HFF-Myc (cell line): ENCODE results near the gene DNAJC3.
"Not testable (repeated sequence)": the region's sequence is repeated elsewhere in the genome, so short reads cannot be mapped to it uniquely, and the experiment has no call there.

ENCODE experiments used
- DNase-seq: peaks from one replicate; pipeline ENCODE4 v3.0.0-alpha.2; 2011; ENCODE audit warnings: low read depth; ENCODE audit errors: extremely low read depth
- H3K4me3 ChIP-seq: replicated peaks from 2 replicates; pipeline ENCODE4 v1.5.1; 2011; ENCODE audit warnings: low read depth, mild to moderate bottlenecking, control low read depth, low read length
- TF ChIP-seq, protein P1 (sequence below): IDR thresholded peaks from 2 replicates; pipeline ENCODE4 v1.5.1; 2012; ENCODE audit warnings: mild to moderate bottlenecking, low read depth, low read length, control low read depth; ENCODE audit errors: missing control alignments

The DNAJC3 gene

DNA sequence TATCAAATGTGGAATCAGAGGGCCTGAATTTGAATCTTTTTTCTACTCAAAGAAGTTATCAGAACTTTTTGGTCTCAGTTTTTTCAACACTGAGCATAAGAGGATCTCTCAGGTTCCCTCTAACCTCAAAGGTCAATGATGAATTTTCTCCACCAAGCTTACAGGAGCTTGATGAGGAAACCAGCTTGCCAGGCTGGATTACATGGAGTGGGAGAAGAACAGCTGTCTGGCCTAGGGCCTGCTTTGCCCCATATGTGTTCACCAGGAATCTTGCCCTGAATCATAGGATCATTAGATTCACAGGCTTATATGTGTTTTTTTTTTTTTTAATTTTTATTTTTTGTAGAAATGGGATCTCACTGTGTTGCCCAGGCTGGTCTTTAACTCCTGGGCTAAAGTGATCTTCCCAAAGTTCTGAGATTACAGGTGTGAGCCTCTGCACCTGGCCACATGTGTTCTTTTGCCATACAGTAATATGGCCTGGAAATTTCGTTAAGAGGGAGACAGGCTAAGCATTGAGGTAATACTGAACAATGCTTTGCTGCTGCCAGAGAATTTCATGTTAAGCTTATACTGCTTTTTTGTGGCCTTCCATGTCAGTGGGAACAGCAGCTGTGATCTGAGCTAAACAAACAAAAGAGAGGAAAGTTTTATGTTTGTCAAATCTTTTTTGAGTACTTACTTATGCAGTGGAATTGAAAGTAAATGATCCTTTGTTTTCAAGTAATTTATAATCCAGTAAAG lies 110.6 kb downstream of the DNAJC3 start:
- H3K4me3 ChIP-seq: no peak overlapping the region
- DNase-seq: no peak
- TF ChIP-seq, protein P1, sequence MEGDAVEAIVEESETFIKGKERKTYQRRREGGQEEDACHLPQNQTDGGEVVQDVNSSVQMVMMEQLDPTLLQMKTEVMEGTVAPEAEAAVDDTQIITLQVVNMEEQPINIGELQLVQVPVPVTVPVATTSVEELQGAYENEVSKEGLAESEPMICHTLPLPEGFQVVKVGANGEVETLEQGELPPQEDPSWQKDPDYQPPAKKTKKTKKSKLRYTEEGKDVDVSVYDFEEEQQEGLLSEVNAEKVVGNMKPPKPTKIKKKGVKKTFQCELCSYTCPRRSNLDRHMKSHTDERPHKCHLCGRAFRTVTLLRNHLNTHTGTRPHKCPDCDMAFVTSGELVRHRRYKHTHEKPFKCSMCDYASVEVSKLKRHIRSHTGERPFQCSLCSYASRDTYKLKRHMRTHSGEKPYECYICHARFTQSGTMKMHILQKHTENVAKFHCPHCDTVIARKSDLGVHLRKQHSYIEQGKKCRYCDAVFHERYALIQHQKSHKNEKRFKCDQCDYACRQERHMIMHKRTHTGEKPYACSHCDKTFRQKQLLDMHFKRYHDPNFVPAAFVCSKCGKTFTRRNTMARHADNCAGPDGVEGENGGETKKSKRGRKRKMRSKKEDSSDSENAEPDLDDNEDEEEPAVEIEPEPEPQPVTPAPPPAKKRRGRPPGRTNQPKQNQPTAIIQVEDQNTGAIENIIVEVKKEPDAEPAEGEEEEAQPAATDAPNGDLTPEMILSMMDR: no peak

GRCh38 chr13:95788100-95788463 lies 111.1 kb downstream of the DNAJC3 start:
- TF ChIP-seq, protein P1: no peak
- no peak for DNase-seq
- H3K4me3 ChIP-seq: no peak overlapping the region

- H3K4me3 ChIP-seq, DNase-seq: not testable (repeated sequence)
Measured at GRCh38 chr13:95789315-95789714, 112.4 kb downstream of the DNAJC3 start.

DNA sequence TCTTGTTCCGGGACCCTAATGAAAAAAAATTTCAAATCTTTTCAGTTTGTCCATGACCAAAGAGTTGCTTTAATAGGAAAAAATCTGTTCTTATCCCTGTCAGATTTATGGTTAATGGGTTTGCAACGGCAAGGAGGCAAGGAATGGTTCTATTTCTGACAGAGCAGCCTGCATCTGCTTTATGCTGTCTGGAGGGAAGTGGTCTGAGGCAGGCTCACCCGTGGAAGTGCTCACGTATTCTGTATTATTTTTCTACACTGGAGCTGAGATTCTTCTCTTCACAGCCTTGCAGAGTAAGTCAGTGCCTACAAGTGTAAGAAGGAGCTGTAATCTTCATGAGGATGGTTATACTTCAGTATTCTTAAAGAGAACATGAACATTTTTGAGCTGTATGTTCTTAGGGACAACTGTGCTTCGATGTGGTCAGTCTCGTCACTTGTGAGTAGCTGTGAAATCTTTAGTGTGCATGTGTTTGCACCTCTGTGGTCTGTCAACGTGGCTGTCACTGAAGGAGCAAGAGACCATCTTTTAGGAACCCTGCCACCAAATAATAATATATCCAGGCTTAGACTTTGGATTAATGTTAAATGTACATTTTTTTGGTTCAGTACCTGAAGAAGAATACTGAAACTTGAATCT lies 114.3 kb downstream of the DNAJC3 start:
- H3K4me3 ChIP-seq: no peak overlapping the region
- no peak for DNase-seq
- TF ChIP-seq, protein P1: no peak

DNA sequence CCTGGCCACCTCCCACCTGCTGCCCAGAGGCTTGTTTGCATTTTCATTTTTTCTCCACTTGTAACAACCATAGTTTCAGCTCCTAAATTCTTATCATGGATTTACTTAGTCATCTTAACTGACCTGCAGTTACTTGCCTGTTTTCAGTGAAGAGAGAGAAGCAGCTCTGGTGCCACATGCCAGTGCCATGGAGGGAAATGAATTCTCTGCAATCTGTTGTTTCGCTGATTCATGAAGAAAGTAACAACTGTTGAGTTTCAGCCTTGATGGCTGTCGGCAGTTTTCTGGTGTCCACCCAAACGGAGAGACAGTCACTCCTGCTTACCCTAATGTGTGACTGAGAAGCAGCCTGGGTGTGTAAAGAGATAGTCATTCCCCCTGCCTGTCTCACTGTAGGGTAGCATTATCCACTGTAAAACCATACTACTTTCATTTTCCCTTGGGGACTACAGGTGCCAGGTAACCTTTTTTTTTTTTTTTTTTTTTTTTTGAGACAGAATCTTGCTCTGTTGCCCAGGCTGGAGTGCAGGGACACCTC lies 116.1 kb downstream of the DNAJC3 start:
- no peak for DNase-seq
- no peak overlapping the region for H3K4me3 ChIP-seq
- TF ChIP-seq, protein P1: no peak

- TF ChIP-seq, protein P1: no peak
- no peak overlapping the region for H3K4me3 ChIP-seq
- no peak for DNase-seq
Measured at GRCh38 chr13:95793781-95794180, 116.8 kb downstream of the DNAJC3 start.

DNA sequence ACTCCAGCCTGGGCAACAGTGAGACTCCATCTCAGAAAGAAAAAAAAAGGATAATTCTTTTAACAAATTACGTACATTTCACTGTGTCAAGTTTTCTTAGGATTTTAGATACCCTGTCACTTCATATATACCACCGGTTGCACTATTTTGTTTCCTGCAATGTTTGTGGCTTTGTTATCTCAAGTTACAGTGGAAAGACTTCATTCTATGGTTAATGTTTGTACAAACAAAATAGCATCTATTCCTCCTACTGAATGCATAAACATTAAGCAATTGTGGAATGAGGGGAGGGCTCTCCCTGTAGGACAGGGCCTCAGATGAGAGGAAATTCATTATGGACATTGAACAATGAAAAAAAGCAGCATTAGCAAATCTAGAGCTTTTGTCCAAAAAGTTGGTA lies 120.1 kb downstream of the DNAJC3 start:
- no peak for DNase-seq
- TF ChIP-seq, protein P1: no peak
- no peak overlapping the region for H3K4me3 ChIP-seq
